Prostate gland (tissue), 2 donors: ENCODE data around the gene KLHL29.

Experiments used
- CTCF ChIP-seq, 4 experiments: fragments of 200-600 bp in 2 of 4; fragments of 450-650 bp in 2 of 4; sonication (generic) in 2 of 4; IDR thresholded peaks; 1 replicate in 3 of 4; 2 replicates in 1 of 4; pipeline ENCODE4 v1.5.1; 2016 to 2019; ENCODE audit warnings: antibody characterized with exemption in 4 of 4, mild to moderate bottlenecking in 2 of 4, moderate library complexity in 2 of 4
- POLR2A ChIP-seq: fragments of 450-650 bp; IDR thresholded peaks from one replicate; pipeline ENCODE4 v1.6.1; 2016; ENCODE audit warnings: antibody characterized with exemption, mild to moderate bottlenecking
- POLR2AphosphoS5 ChIP-seq: sonication (generic); formaldehyde crosslinking; IDR thresholded peaks from one replicate; pipeline ENCODE4 v1.6.1; 2017; ENCODE audit warnings: antibody characterized with exemption

DNA sequence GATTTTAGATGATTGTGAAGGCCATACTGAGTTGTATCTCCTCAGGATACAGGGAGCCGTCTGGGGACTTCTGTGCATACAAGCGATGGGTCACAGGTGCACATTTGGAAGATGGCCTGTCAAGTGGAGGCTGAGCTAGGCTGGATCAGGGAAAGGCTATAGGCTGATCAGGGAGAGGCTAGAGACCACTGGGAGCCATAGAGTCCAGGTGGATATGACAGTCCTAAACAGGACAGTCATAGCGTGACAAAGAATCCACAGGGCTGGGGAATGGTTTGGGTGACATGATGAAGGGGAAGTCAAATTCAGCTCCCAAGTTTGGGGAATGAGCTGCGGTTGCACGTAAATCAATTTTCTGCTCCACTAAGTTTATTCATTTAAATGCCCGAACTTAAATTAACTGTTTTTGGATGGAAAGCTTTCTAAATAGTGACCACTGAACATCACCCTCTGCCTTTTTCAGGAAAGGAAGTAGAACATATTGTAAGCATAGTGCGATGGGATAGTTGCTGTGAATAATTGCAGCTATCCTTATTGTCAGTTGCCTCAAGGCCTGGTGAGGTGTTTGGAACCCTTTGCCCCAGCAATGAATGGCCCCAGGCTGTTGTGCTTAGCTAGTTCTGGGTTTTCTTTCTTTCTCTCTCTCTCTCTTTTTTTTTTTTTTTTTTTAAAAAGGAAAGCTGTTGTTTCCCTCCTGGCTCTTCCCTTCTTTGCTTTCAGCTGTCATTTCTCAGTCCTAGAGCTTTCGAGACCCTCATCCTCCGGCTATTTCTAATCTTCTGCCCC is 50.5 kb downstream of the KLHL29 start:
- TF ChIP-seq CTCF (IDR thresholded peaks at IDR 0.05) (no peak), POLR2A (no peak), POLR2AphosphoS5 (no peak)
